CD14-positive monocyte (primary cell): Measurements from ENCODE around the gene MT3. TPM values are rescaled to one million over a fixed set of nuclear protein-coding genes. Genes with fewer than 3 reads are reported as not detected.

Source experiments
- DNase-seq, 3 donors: peaks; one replicate each; pipeline ENCODE4 v3.0.0-alpha.2; 2011 to 2022
- H2AFZ ChIP-seq: 2 replicates; pipeline ENCODE4 v1.6.0; 2012; ENCODE audit warnings: mild to moderate bottlenecking, low read depth, low read length, inconsistent platforms; ENCODE audit not compliant: insufficient read depth, poor library complexity, severe bottlenecking
- H3K27ac ChIP-seq, 2 donors: 1 replicate in 1 of 2; 2 replicates in 1 of 2; pipeline ENCODE4 v1.5.1; 2012 to 2013; ENCODE audit warnings: low read length in 2 of 2, control low read depth in 1 of 2, inconsistent platforms in 1 of 2, low read depth in 1 of 2, mild to moderate bottlenecking in 1 of 2
- H3K27me3 ChIP-seq, 2 donors: one replicate each; pipeline versions ENCODE4 v1.6.0 to v1.6.1; 2011 to 2013; ENCODE audit warnings: low read length in 2 of 2; ENCODE audit not compliant: control insufficient read depth in 2 of 2, insufficient read depth in 2 of 2
- H3K36me3 ChIP-seq, 2 donors: replicated peaks in 1 of 2; 1 replicate in 1 of 2; 2 replicates in 1 of 2; pipeline versions ENCODE4 v1.5.1 to v1.6.1; 2012 to 2013; ENCODE audit warnings: low read length in 2 of 2, control low read depth in 1 of 2, inconsistent platforms in 1 of 2, mild to moderate bottlenecking in 1 of 2; ENCODE audit not compliant: insufficient read depth in 2 of 2, control insufficient read depth in 1 of 2
- H3K4me1 ChIP-seq, 2 donors: 1 replicate in 1 of 2; 2 replicates in 1 of 2; pipeline versions ENCODE4 v1.5.1 to v1.6.1; 2012 to 2013; ENCODE audit warnings: low read length in 2 of 2, control low read depth in 1 of 2, inconsistent platforms in 1 of 2, mild to moderate bottlenecking in 1 of 2, moderate library complexity in 1 of 2; ENCODE audit not compliant: insufficient read depth in 2 of 2, control insufficient read depth in 1 of 2
- H3K4me2 ChIP-seq: replicated peaks from 2 replicates; pipeline ENCODE3; 2012; ENCODE audit warnings: low read length, moderate library complexity, mild to moderate bottlenecking; ENCODE audit not compliant: poor library complexity, severe bottlenecking; ENCODE audit errors: extremely low read depth
- H3K4me3 ChIP-seq, 3 experiments: fragments of 200-600 bp in 1 of 3; sonication (generic) in 1 of 3; replicated peaks in 1 of 3; 1 replicate in 2 of 3; 2 replicates in 1 of 3; pipeline ENCODE4 v1.5.1; 2011 to 2013; ENCODE audit warnings: low read length in 3 of 3, mild to moderate bottlenecking in 3 of 3, control low read depth in 2 of 3, low read depth in 2 of 3, inconsistent platforms in 1 of 3, moderate library complexity in 1 of 3
- H3K79me2 ChIP-seq: 2 replicates; pipeline ENCODE4 v1.6.0; 2012; ENCODE audit warnings: mild to moderate bottlenecking, control low read depth, inconsistent platforms, low read length, moderate library complexity; ENCODE audit not compliant: insufficient read depth
- H3K9ac ChIP-seq: 2 replicates; pipeline ENCODE4 v1.6.0; 2017; ENCODE audit warnings: low read length, mild to moderate bottlenecking; ENCODE audit not compliant: insufficient read depth, poor library complexity, severe bottlenecking
- H3K9me3 ChIP-seq, 2 donors: replicated peaks in 1 of 2; 1 replicate in 1 of 2; 2 replicates in 1 of 2; pipeline versions ENCODE4 v1.5.1 to v1.6.1; 2012 to 2013; ENCODE audit warnings: low read length in 2 of 2, control low read depth in 1 of 2; ENCODE audit not compliant: control insufficient read depth in 1 of 2, insufficient read depth in 1 of 2
- H4K20me1 ChIP-seq: 2 replicates; pipeline ENCODE4 v1.6.0; 2012; ENCODE audit warnings: mild to moderate bottlenecking, low read length, control low read depth, moderate library complexity; ENCODE audit not compliant: insufficient read depth
- H3K27ac Mint-ChIP-seq, 7 donors: one replicate each; pipeline ENCODE4 v1.8.0; 2020; ENCODE audit warnings: mild to moderate bottlenecking in 7 of 7, mixed read lengths in 7 of 7, moderate library complexity in 6 of 7, inconsistent platforms in 2 of 7
- H3K27me3 Mint-ChIP-seq, 3 donors: one replicate each; pipeline ENCODE4 v1.8.0; 2021 to 2022; ENCODE audit warnings: low read depth in 3 of 3, mild to moderate bottlenecking in 3 of 3, mixed read lengths in 3 of 3, moderate library complexity in 3 of 3, inconsistent platforms in 1 of 3
- H3K36me3 Mint-ChIP-seq, 2 donors: one replicate each; pipeline ENCODE4 v1.8.0; 2020; ENCODE audit warnings: mixed read lengths in 2 of 2, inconsistent platforms in 1 of 2, mild to moderate bottlenecking in 1 of 2
- H3K4me1 Mint-ChIP-seq: one replicate; pipeline ENCODE4 v1.8.0; 2020; ENCODE audit warnings: mild to moderate bottlenecking, mixed read lengths
- H3K4me3 Mint-ChIP-seq, 2 donors: one replicate each; pipeline ENCODE4 v1.8.0; 2020; ENCODE audit warnings: mild to moderate bottlenecking in 2 of 2, mixed read lengths in 2 of 2, moderate library complexity in 1 of 2
- H3K9me3 Mint-ChIP-seq, 7 donors: one replicate each; pipeline ENCODE4 v1.8.0; 2020 to 2022; ENCODE audit warnings: mixed read lengths in 7 of 7, mild to moderate bottlenecking in 6 of 7, moderate library complexity in 6 of 7, inconsistent platforms in 2 of 7
- CTCF ChIP-seq: fragments of 200-600 bp; IDR thresholded peaks from one replicate; pipeline ENCODE4 v1.8.0; 2022; ENCODE audit warnings: antibody characterized with exemption, mild to moderate bottlenecking
- WGBS: methylation state at CpG from one replicate; pipeline ENCODE4 v1.1.5; 2013; ENCODE audit warnings: missing lambda C conversion rate; ENCODE audit not compliant: insufficient coverage; 5-methylcytosine and 5-hydroxymethylcytosine counted together
- intact Hi-C, 2 donors: fragments of 100-400 bp; cut with micrococcal nuclease; formaldehyde crosslinking; loops; one replicate each; pipeline versions ENCODE4 v1.15.0 to v1.15.1; 2023
- polyA plus RNA-seq, 3 donors: library from polyadenylated mRNA; depleted of rRNA in 1 of 3; unstranded in 2 of 3; stranded (reverse) in 1 of 3; fragments of 300-500 nt in 2 of 3; fragments of >200 nt in 1 of 3; fragmentation: Illumina TruSeq in 2 of 3; gene quantifications; 1 replicate in 2 of 3; 2 replicates in 1 of 3; pipeline ENCODE4 v1.2.3, GENCODE V29; 2012 to 2021

MT3 gene
- polyA plus RNA-seq, 3 donors = not detected

- H3K4me3 Mint-ChIP-seq = no peak overlapping the region
- Histone ChIP-seq H3K4me3 (no peak overlapping the region), H4K20me1 (no peaks in the 10 kb centered on the region), H3K4me2 (no peak overlapping the region), H2AFZ (no peak overlapping the region), H3K27ac (peak overlapping the region in 1 of 2 donors; percentile 93), H3K9ac (no peak overlapping the region), H3K27me3 (peaks cover 0 to 8% of the 10 kb centered on the region in 2 donors), H3K79me2 (no peaks in the 10 kb centered on the region), H3K9me3 (no peaks in the 10 kb centered on the region), H3K4me1 (peaks cover 34 to 41% of the 10 kb centered on the region in 2 donors), H3K36me3 (no peaks in the 10 kb centered on the region)
- no peaks in the 10 kb centered on the region for H3K36me3 Mint-ChIP-seq
- H3K27me3 Mint-ChIP-seq = peaks cover 8 to 10% (median 9%) of the 10 kb centered on the region in 3 donors
- H3K4me1 Mint-ChIP-seq = peaks cover 43% of the 10 kb centered on the region
- TF ChIP-seq CTCF = no peak
- intact Hi-C loops = no loop called here
- WGBS = 71% methylated on average over 1 of the region's 2 CpGs
- H3K9me3 Mint-ChIP-seq = peaks cover 0 to 3% (median 0%) of the 10 kb centered on the region in 7 donors
- H3K27ac Mint-ChIP-seq = peak overlapping the region in 6 of 7 donors; percentile 11 to 95 (median 85)
- no peak for DNase-seq
These were observed 22.0 kb downstream of the MT3 start for GRCh38 chr16:56611281-56611833.

GRCh38 chr16:56613706-56614105, 24.4 kb downstream of the MT3 start:
- H3K27ac ChIP-seq = no peak overlapping the region
- no peak overlapping the region for H3K9ac ChIP-seq
- H4K20me1 ChIP-seq = no peaks in the 10 kb centered on the region
- Mint-ChIP-seq H3K27ac (no peak overlapping the region), H3K36me3 (peaks cover 0 to under 1% of the 10 kb centered on the region in 2 donors), H3K4me3 (no peak overlapping the region), H3K27me3 (peaks cover 28 to 31% (median 30%) of the 10 kb centered on the region in 3 donors), H3K9me3 (peaks cover 0 to 2% (median 0%) of the 10 kb centered on the region in 7 donors), H3K4me1 (peaks cover 40% of the 10 kb centered on the region)
- H3K4me1 ChIP-seq = peaks cover 31 to 38% of the 10 kb centered on the region in 2 donors
- no peak overlapping the region for H3K4me3 ChIP-seq
- no peaks in the 10 kb centered on the region for H3K9me3 ChIP-seq
- intact Hi-C loops = no loop called here
- no peak overlapping the region for H3K4me2 ChIP-seq
- DNase-seq = no peak
- H3K79me2 ChIP-seq = no peaks in the 10 kb centered on the region
- peaks cover 13 to 31% of the 10 kb centered on the region in 2 donors for H3K27me3 ChIP-seq
- H3K36me3 ChIP-seq = no peaks in the 10 kb centered on the region
- no peak overlapping the region for H2AFZ ChIP-seq
- TF ChIP-seq CTCF = no peak
